Ectodermal cell (in vitro differentiated cells): Measurements from ENCODE around the gene PAQR4. TPM values are rescaled to one million over a fixed set of nuclear protein-coding genes. Genes with fewer than 3 reads are reported as not detected.
"Not testable (repeated sequence)": the region's sequence is repeated elsewhere in the genome, so short reads cannot be mapped to it uniquely, and the experiment has no call there.

Source experiments
- H3K27ac ChIP-seq: 2 replicates; pipeline ENCODE4 v1.7.0; 2013; ENCODE audit warnings: mild to moderate bottlenecking, low read depth, low read length; ENCODE audit not compliant: insufficient read depth, poor library complexity, severe bottlenecking
- H3K27me3 ChIP-seq: 2 replicates; pipeline ENCODE4 v1.7.0; 2013; ENCODE audit warnings: mild to moderate bottlenecking, low read length; ENCODE audit not compliant: insufficient read depth, control insufficient read depth, poor library complexity, severe bottlenecking
- H3K36me3 ChIP-seq: one replicate; pipeline ENCODE4 v1.7.0; 2013; ENCODE audit warnings: low read length; ENCODE audit not compliant: control insufficient read depth, insufficient read depth
- H3K4me1 ChIP-seq: one replicate; pipeline ENCODE4 v1.7.0; 2013; ENCODE audit warnings: low read length; ENCODE audit not compliant: control insufficient read depth, insufficient read depth
- H3K4me3 ChIP-seq: 2 replicates; pipeline ENCODE4 v1.7.0; 2013; ENCODE audit warnings: low read depth, low read length, control low read depth; ENCODE audit not compliant: insufficient read depth
- H3K9me3 ChIP-seq: 2 replicates; pipeline ENCODE4 v1.7.0; 2013; ENCODE audit warnings: mild to moderate bottlenecking, low read length, moderate library complexity; ENCODE audit not compliant: control insufficient read depth
- WGBS, 2 experiments: methylation state at CpG; one replicate each; pipeline ENCODE4 v1.1.7; 2013; ENCODE audit warnings: missing lambda C conversion rate in 2 of 2; 5-methylcytosine and 5-hydroxymethylcytosine counted together
- polyA plus RNA-seq, 4 experiments: library from polyadenylated mRNA; stranded (reverse); fragments of 50-300 nt; gene quantifications; one replicate each; pipeline ENCODE4 v1.2.3, GENCODE V29; 2013

PAQR4 gene
- 25.2 TPM for polyA plus RNA-seq (2013, experiment 1 of 4)
- polyA plus RNA-seq (2013, experiment 2 of 4), result 29.3 TPM
- 21.9 TPM for polyA plus RNA-seq (2013, experiment 3 of 4)
- polyA plus RNA-seq (2013, experiment 4 of 4), result 19.2 TPM

- peaks cover 38% of the 10 kb centered on the region for H3K27me3 ChIP-seq
- H3K27ac ChIP-seq, result peak within 1 kb of the TSS; percentile 17
- H3K4me3 ChIP-seq, result peak within 1 kb of the TSS; percentile 72
- no peaks in the 10 kb centered on the region for H3K9me3 ChIP-seq
- no peaks in the 10 kb centered on the region for H3K36me3 ChIP-seq
- H3K4me1 ChIP-seq, result peaks cover 13% of the 10 kb centered on the region
- WGBS, 2 experiments, result 2% methylated on average over 98 of the region's 98 CpGs
Observed at GRCh38 chr16:2968738-2969544, at the start of gene PAQR4. Gene PAQR4 (plus strand): TSS chr16:2969348. CDS start chr16:2969675, 327 bp downstream.

GRCh38 chr16:2919511-2920255 is 49.5 kb upstream of the PAQR4 start:
- Histone ChIP-seq H3K9me3 (no peaks in the 10 kb centered on the region), H3K4me3 (no peak overlapping the region), H3K27ac (no peak overlapping the region), H3K4me1 (no peaks in the 10 kb centered on the region), H3K27me3 (no peaks in the 10 kb centered on the region), H3K36me3 (no peaks in the 10 kb centered on the region)
- WGBS, 2 experiments, result 45 to 50% methylated on average over 13 of the region's 13 CpGs

- H3K9me3 ChIP-seq, result no peaks in the 10 kb centered on the region
- WGBS, 2 experiments, result 95 to 97% methylated on average over 14 of the region's 14 CpGs
Observed at GRCh38 chr16:2923481-2923880, 45.7 kb upstream of the PAQR4 start.

GRCh38 chr16:2924901-2925755 is 44.0 kb upstream of the PAQR4 start:
- WGBS, 2 experiments, result 70 to 75% methylated on average over 39 to 42 of the region's 42 CpGs
- Histone ChIP-seq H3K4me1 (peaks cover 4% of the 10 kb centered on the region), H3K4me3 (no peak overlapping the region), H3K27ac (no peak overlapping the region), H3K27me3 (no peaks in the 10 kb centered on the region), H3K36me3 (no peaks in the 10 kb centered on the region), H3K9me3 (no peaks in the 10 kb centered on the region)

More at GRCh38 chr16:2923481-2923880, 45.7 kb upstream of the PAQR4 start:
- Histone ChIP-seq H3K36me3 (no peaks in the 10 kb centered on the region), H3K27me3 (no peaks in the 10 kb centered on the region), H3K27ac (no peak overlapping the region), H3K4me1 (peaks cover 4% of the 10 kb centered on the region), H3K4me3 (no peak overlapping the region)

- peaks cover 4% of the 10 kb centered on the region for H3K4me1 ChIP-seq
- 89 to 92% methylated on average over 9 of the region's 9 CpGs for WGBS, 2 experiments
Observed at GRCh38 chr16:2925951-2926649, 43.0 kb upstream of the PAQR4 start.

GRCh38 chr16:2926650-2926999 is 42.5 kb upstream of the PAQR4 start:
- H3K9me3 ChIP-seq, result no peaks in the 10 kb centered on the region
- H3K4me3 ChIP-seq, result no peak overlapping the region
- WGBS, 2 experiments, result 93 to 95% methylated on average over 5 of the region's 5 CpGs
- no peaks in the 10 kb centered on the region for H3K36me3 ChIP-seq
- no peaks in the 10 kb centered on the region for H3K27me3 ChIP-seq
- H3K4me1 ChIP-seq, result peaks cover 4% of the 10 kb centered on the region
- no peak overlapping the region for H3K27ac ChIP-seq

More at GRCh38 chr16:2925951-2926649, 43.0 kb upstream of the PAQR4 start:
- H3K27ac ChIP-seq, result no peak overlapping the region
- no peaks in the 10 kb centered on the region for H3K9me3 ChIP-seq
- no peak overlapping the region for H3K4me3 ChIP-seq
- H3K27me3 ChIP-seq, result no peaks in the 10 kb centered on the region
- no peaks in the 10 kb centered on the region for H3K36me3 ChIP-seq

- Histone ChIP-seq H3K4me1 (peaks cover 4% of the 10 kb centered on the region), H3K27ac (no peak overlapping the region), H3K9me3 (no peaks in the 10 kb centered on the region), H3K27me3 (no peaks in the 10 kb centered on the region), H3K36me3 (no peaks in the 10 kb centered on the region), H3K4me3 (no peak overlapping the region)
- WGBS, 2 experiments, result 22 to 24% methylated on average over 19 of the region's 19 CpGs
Observed at GRCh38 chr16:2927010-2927646, 42.0 kb upstream of the PAQR4 start.

GRCh38 chr16:2928151-2928550 is 41.0 kb upstream of the PAQR4 start:
- not testable (repeated sequence) for H3K4me3 ChIP-seq, H3K4me1 ChIP-seq, H3K9me3 ChIP-seq, H3K27ac ChIP-seq, H3K27me3 ChIP-seq, H3K36me3 ChIP-seq
- 63 to 75% methylated on average over 4 of the region's 4 CpGs for WGBS, 2 experiments

- no peaks in the 10 kb centered on the region for H3K9me3 ChIP-seq
- 92% methylated on average over 11 of the region's 11 CpGs for WGBS, 2 experiments
- H3K27ac ChIP-seq, result no peak overlapping the region
Observed at GRCh38 chr16:2928796-2929195, 40.4 kb upstream of the PAQR4 start.

More at GRCh38 chr16:2928796-2929195, 40.4 kb upstream of the PAQR4 start:
- Histone ChIP-seq H3K4me1 (peaks cover 4% of the 10 kb centered on the region), H3K4me3 (no peak overlapping the region), H3K36me3 (no peaks in the 10 kb centered on the region), H3K27me3 (no peaks in the 10 kb centered on the region)
